HG03521 (cell line): ENCODE measurements around the gene NTM.
"Not testable (repeated sequence)": the region's sequence is repeated elsewhere in the genome, so short reads cannot be mapped to it uniquely, and the experiment has no call there.

Experiments
- ATAC-seq: cut with Tn5 transposase; IDR thresholded peaks from one replicate; pipeline ENCODE4 v1.9.1; 2021; ENCODE audit warnings: mild to moderate bottlenecking, moderate library complexity; ENCODE audit not compliant: unreplicated experiment

The NTM gene

DNA sequence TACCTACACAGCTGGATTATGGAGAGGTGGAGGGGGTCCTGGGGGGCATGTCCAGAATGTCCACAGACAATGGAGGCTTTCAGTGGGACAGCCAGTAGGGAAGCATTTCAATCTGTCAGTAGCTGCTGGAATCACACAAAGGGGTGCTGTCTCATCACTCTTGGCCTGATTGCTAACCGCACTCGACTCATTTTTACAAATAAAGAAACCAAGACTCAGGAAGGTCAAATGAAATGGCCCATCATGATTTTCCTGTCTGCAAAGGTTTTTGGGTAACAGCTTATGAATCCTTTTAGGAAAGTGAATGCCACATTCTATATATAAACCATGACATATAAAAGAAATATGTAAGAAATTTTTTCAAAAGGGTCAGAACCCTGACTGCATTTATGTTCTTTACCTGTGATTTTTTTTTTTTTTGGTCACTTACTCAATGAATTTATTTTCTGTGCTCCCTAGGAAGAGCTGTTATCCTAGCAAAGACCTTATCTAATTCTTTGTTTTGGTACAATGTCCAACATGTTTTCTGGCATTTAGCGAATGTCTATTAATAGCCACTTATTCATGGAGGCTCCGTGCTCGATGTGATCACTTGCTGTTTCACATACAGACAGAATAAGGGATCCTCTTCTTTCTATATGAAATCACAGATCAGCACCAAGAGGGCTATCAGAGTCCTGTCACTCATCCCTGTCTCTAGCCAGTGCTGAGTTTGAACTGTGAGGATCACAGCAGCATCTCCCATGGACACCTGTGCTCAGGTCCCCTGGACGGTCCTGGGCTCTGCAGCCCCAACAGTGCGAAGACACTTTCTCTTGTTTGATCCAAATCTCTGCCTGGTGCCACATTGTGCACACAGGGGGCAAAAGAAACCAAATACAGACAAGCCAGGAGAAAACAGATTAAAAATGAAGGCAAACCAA lies 979.7 kb downstream of the NTM start:
- ATAC-seq = no peak

DNA sequence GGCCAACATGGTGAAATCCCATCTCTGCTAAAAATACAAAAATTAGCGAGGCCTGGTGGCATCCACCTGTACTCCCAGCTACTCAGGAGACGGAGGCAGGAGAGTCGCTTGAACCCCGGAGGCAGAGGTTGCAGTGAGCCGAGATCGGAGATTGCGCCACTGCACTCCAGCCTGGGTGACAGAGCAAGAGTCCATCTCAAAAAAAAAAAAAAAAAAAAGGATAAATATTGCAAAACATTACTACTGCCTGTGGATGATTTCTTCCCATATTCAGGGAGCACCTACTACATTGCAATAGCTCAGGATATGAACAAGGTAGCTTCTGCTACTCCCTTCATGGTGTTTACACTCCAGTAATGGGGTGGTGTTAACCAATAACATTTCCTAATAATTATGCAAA lies 980.6 kb downstream of the NTM start:
- no peak for ATAC-seq

DNA sequence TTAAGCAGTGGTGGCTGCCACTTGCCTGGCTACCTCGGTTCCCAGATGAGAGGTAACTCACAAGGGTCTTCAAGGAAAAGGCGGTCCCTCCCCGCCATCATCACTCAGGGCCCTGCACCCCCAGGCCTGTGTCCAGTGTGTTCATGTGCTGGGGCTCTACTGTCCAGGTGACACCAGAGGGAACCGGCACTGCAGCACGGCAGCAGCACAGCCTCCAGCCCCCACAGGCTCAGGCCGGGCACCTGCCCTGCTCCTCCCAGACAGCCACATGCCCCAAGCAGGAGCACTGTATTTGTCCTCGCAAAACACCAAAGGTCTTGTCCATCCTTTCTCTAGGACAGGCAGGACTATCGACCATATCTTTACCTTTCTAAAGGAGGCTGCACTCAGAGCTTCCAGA lies 982.1 kb downstream of the NTM start:
- ATAC-seq = no peak

DNA sequence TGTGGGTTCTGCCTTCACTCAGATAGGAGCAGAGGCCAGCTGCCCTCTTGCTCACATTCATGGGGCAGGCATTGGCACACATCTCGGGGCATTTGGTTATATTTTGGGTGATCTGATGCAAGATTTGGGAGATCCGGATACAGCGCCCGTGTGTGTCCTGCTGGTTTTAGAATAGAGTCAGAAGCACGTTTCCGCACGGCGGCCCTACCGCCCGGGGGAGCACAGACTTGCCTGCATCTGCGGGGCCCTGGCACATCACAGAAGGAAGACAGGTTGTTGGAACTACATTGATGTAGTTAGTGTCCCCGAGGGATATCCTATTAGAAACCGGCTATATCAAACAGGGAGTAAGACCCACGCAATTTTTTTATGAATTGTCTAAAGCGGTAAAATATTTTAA lies 982.8 kb downstream of the NTM start:
- no peak for ATAC-seq

DNA sequence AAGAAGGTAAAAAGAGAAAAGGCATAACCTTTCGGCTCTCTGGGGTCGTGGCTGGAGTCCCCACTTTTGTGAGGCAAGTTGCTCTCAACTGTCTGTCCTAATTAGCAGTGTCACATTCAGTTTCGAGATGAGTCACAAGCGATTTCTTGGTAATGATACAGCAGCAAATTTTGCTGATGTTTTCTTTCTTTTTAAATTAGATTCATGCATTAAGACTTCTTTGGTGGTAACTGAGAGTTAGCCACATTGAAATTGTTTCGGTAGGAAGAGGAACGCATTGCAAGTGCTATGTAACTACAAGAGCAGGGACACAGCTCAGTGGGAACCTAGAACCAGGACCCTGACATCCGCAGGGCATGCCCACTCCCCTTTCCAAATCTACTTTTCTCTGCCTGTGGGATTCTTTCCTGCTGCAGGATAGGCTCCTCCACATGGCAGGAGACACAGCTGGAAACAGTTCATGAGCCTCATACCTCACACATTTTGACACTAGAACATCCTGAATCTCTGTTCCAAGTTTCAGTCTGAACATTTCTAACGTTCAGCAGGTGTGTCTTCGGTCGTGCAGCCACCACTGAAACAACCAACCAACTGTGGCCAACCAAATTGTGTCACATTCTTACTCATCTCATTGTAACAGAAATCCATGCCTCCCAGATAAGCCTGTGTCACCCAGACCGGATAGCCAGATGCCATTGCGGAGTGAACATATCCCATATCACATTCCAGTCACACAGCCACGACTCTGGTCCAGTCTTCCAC lies 987.6 kb downstream of the NTM start:
- ATAC-seq = peak; percentile 71

DNA sequence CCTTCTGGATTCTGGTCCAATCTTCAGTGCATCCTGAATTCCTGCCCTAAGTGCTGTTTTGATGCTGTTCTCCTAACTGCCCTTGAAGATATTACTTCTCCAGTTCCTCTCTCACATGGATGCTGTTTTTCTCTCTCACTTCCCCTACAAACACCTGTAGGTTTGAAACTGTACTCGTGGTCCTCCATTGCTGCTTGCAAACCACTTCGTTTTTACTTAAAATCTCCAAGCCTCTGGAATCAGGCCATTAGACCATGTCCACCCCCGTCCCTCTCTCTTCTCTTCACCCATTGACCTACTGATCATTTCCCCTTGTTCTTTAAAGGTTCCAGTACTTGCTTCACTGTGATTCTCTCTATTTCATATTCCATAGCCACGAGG lies 988.1 kb downstream of the NTM start:
- ATAC-seq = peak; percentile 46

DNA sequence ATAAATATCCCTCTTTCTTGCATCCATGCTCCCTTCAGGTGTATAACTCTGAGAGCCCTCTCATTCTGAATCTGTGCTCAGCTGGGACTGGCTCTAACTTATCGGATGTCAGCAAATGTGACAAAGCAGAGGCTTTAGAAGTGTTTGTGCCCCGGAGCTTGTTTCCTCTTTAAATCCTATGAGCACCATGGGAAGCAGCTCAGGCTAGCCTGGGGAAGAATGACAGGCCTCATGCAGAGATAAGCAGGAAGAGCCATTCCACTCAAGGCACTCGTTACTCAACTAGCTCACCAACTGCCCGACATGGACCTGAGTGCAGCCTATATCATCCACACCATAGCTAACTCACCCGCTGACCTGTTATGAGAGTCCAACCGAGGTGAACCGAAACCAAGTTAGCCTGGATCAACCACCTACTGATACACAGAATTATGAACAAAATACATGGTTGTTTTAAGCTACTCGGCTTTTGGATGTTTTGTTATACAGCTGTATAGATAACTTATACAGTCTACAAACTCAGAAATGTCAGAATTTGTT lies 990.7 kb downstream of the NTM start:
- ATAC-seq = no peak

DNA sequence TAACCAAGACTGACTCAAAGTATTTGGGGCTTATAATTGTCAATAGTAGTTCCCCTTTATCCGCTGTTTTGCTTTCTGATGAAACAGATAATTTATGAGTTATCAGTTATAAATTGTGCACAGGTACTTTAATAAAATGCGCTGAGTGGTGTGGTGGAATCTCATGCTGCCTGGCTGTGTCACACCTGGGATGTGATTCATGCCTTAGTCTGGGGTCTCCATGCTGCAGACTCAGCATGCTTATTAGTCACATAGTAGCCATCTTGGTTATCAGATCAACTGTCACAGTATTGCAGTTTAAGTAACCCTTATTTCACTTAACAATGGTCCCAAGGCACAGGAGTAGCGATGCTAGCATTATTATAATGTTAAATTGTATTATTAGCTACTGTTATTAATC lies 995.2 kb downstream of the NTM start:
- no peak for ATAC-seq

DNA sequence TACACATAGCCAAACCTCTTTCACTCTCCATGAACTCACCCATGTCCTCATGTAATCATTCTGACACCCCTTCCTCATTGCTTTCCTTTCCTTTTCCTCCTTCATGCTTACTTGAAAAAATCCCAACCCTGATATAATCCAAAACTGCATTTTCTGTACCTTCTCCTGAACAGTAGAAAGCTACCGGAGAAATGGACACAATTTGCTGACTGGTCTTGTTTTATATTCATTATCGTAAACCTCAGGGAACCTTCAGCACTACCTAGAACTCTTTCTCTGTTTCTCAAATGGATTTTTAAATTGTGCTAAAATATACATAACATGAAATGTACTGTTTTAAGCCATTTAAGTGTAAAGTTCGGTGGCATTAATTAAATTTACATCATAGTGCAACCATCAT lies 996.9 kb downstream of the NTM start:
- ATAC-seq = no peak

DNA sequence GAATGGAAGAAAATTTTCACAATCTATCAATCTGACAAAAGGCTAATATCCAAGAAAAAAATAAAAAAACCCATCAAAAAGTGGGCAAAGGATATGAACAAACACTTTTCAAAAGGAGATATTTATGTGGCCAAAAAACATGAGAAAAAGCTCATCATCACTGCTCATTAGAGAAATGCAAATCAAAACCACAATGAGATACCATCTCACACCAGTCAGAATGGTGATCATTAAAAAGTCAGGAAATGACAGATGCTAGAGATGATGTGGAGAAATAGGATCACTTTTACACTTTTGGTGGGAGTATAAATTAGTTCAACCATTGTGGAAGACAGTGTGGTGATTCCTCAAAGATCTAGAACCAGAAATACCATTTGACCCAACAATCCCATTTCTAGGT lies 999.7 kb downstream of the NTM start:
- ATAC-seq = not testable (repeated sequence)

DNA sequence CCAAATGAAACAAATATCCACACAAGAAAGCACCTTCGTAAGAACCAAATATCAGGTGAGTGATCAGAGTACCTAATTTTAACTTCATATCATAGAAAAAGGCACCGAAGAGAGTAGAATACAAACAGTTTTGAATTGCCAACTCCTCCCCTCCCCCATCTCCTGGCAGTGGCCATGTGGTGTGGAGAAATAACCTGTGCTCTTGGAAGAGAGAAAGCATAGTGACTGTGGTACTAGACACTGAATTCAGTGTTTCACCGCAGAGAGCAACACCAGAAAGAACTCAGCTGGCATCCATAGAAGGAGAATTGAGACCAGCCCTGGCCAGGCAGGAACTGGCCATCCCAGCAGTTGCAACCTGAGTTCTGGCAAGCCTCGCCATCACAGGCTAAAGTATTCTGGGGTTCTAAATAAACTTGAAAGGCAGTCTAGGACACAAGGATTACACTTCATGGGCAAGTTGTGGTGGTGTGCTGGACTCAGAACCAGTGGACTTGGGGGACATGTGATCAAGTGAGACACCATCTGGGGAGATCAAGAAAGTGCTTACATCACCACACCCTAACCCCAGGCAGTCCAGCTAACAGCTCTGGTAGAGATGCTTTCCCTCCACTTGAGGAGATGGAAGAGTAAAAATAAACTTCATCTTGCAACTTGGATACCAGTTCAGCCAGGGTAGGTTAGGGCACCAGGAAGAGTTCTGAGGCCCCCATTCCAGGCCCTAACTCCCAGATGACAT lies 1003.2 kb downstream of the NTM start:
- no peak for ATAC-seq

DNA sequence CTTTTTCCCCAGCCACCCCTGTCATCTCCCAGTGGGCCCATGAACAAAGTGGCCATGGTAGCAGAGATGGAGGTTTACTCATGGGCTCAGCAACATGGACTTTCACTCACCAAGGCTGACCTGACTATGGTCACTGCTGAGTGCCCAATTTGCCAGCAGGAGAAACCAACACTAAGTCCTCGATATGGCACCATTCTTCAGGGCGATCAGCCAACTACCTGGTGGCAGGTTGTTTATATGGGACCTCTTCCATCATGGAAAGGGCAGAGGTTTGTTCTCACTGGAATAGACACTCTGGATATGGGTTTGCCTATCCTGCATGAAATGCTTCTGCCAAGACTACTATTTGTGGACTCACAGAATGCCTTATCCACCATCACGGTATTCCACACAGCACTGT lies 1009.1 kb downstream of the NTM start:
- ATAC-seq = no peak
